ENCODE results near the gene CTR9.

DNA sequence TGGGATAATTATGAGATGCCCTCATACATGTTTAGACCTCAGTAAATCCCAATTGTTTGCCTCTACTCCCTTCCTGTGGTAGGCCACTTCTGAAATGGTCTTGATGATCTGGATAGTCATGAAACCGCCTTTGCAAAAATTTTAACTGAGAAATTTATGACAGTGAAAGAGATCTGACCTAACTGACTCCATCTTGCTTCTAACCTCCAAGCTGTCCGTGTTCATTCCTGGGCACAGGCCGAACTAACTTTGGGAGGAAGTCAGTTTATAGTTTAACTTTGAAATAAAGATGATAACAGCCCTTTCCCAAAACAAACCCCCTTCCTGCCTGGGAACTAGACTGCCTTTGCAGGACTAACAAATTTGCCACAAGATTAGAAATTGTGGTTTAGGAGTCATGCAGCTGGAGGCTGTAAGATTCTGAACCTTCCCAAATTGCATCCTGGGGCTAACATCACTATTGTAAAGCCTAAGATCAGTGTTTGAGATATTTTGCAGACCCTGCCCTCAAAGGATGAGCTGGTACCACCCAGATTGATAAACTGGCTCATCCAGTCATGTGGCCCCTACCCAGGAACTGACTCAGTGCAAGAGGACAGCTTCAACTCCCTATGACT is 19.9 kb upstream of the CTR9 start:
- TF ChIP-seq, protein P1, sequence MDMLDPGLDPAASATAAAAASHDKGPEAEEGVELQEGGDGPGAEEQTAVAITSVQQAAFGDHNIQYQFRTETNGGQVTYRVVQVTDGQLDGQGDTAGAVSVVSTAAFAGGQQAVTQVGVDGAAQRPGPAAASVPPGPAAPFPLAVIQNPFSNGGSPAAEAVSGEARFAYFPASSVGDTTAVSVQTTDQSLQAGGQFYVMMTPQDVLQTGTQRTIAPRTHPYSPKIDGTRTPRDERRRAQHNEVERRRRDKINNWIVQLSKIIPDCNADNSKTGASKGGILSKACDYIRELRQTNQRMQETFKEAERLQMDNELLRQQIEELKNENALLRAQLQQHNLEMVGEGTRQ (IDR thresholded peaks at IDR 0.05; ENCODE audit: borderline replicate concordance, low read depth, low read length), result no peak
- TF ChIP-seq FOXM1 (IDR thresholded peaks at IDR 0.05; ENCODE audit: low read depth), result no peak
- TF ChIP-seq, protein P2, sequence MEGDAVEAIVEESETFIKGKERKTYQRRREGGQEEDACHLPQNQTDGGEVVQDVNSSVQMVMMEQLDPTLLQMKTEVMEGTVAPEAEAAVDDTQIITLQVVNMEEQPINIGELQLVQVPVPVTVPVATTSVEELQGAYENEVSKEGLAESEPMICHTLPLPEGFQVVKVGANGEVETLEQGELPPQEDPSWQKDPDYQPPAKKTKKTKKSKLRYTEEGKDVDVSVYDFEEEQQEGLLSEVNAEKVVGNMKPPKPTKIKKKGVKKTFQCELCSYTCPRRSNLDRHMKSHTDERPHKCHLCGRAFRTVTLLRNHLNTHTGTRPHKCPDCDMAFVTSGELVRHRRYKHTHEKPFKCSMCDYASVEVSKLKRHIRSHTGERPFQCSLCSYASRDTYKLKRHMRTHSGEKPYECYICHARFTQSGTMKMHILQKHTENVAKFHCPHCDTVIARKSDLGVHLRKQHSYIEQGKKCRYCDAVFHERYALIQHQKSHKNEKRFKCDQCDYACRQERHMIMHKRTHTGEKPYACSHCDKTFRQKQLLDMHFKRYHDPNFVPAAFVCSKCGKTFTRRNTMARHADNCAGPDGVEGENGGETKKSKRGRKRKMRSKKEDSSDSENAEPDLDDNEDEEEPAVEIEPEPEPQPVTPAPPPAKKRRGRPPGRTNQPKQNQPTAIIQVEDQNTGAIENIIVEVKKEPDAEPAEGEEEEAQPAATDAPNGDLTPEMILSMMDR (IDR thresholded peaks at IDR 0.05), result no peak

Data from SK-N-SH (cell line).